Kidney (tissue), 14 donors: ENCODE data around the gene CFAP97D1. TPM values are rescaled to one million over a fixed set of nuclear protein-coding genes. Genes with fewer than 3 reads are reported as not detected.

ENCODE experiments used
- DNase-seq, 5 donors: peaks; one replicate each; pipeline ENCODE4 v3.0.0-alpha.2; 2013 to 2020
- FAIRE-seq: peaks from 2 replicates; lab custom pipeline; 2012; peaks lifted over from hg19 to GRCh38; lab: Jason Lieb, UNC
- H3K27ac ChIP-seq, 2 donors: one replicate each; pipeline ENCODE4 v1.7.0; 2013; ENCODE audit warnings: low read depth in 2 of 2, low read length in 2 of 2, inconsistent platforms in 1 of 2
- H3K27me3 ChIP-seq: one replicate; pipeline ENCODE4 v1.7.1; 2013; ENCODE audit warnings: low read length, inconsistent platforms; ENCODE audit not compliant: control insufficient read depth, insufficient read depth
- H3K36me3 ChIP-seq, 3 donors: one replicate each; pipeline versions ENCODE4 v1.7.0 to v1.7.1; 2013; ENCODE audit warnings: low read length in 3 of 3, control low read depth in 1 of 3, inconsistent platforms in 1 of 3; ENCODE audit not compliant: insufficient read depth in 3 of 3, control insufficient read depth in 2 of 3
- H3K4me1 ChIP-seq, 3 donors: one replicate each; pipeline versions ENCODE4 v1.7.0 to v1.7.1; 2013; ENCODE audit warnings: low read length in 3 of 3, inconsistent platforms in 1 of 3, low read depth in 1 of 3; ENCODE audit not compliant: control insufficient read depth in 2 of 3, insufficient read depth in 2 of 3
- H3K4me3 ChIP-seq, 3 donors: one replicate each; pipeline versions ENCODE4 v1.7.0 to v1.8.1; 2013; ENCODE audit warnings: low read length in 3 of 3, control low read depth in 1 of 3, inconsistent platforms in 1 of 3
- H3K9ac ChIP-seq, 3 donors: one replicate each; pipeline versions ENCODE4 v1.7.0 to v1.7.1; 2013; ENCODE audit warnings: low read length in 3 of 3, control low read depth in 1 of 3, inconsistent platforms in 1 of 3
- H3K9me3 ChIP-seq, 3 donors: one replicate each; pipeline versions ENCODE4 v1.7.0 to v1.7.1; 2013; ENCODE audit warnings: low read length in 3 of 3, control low read depth in 1 of 3, inconsistent platforms in 1 of 3; ENCODE audit not compliant: control insufficient read depth in 2 of 3, insufficient read depth in 1 of 3
- intact Hi-C: fragments of 100-400 bp; cut with DNase I; formaldehyde crosslinking; loops from one replicate; pipeline ENCODE4 v1.11.1; 2022
- polyA plus RNA-seq: library from polyadenylated mRNA; stranded (reverse); fragments of 350-450 nt; fragmentation: Illumina TruSeq; extraction: RNeasy Lipid Tissue Mini Kit (QIAGEN cat#74804); gene quantifications from one replicate; pipeline ENCODE4 v1.2.3, GENCODE V29; 2014; ENCODE audit warnings: low read depth, low replicate concordance; ENCODE audit not compliant: insufficient read depth
- total RNA-seq: library from RNA; stranded (reverse); fragmentation: NEBNext Ultra II Directional; extraction: Animal tissue kit (Norgen Biotek cat#: 25700); gene quantifications from one replicate; pipeline ENCODE4 v1.2.1, GENCODE V29; 2021
- TF ChIP-seq, protein P1 (sequence below): IDR thresholded peaks from 3 replicates; pipeline ENCODE4 v1.5.1; 2012; ENCODE audit warnings: mild to moderate bottlenecking, moderate library complexity, borderline replicate concordance; ENCODE audit not compliant: insufficient read depth; ENCODE audit errors: extremely low read depth
- donor health status: control.
- donor health status: control.
- donor health status: control.
- donor health status: control.
- donor health status: control.
- donor health status: DM: yes; HTN: yes; CAD: no.
- donor health status: Normal renal cell carcinoma (clear cell type).

The CFAP97D1 gene
- total and polyA plus RNA-seq, 2 donors from 2014 or later: not detected

DNA sequence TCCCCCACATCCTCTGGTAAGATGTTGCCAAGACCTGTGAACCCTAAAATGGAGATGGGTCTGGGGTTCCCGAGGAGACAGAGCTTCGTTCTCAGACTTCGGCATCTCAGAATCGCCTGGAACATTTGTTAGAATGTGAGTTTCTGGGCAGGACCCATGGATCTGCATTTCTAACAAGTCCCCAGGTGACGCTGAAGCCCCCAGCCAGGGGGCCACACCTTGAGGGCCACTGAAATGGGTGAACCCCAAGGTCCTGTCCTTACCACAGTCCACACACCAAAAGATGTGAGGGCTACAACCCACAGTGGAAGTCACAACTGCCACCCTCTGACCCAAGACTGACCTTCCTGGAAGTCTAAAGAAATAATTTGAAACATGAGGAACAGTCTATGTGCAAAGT, 38.7 kb downstream of the CFAP97D1 start:
- H3K27ac ChIP-seq: no peak overlapping the region
- no peak overlapping the region for H3K9ac ChIP-seq
- H3K4me3 ChIP-seq: no peak overlapping the region
- intact Hi-C loops: no loop called here
- FAIRE-seq (no peak), DNase-seq (no peak)
- no peaks in the 10 kb centered on the region for H3K27me3 ChIP-seq
- no peaks in the 10 kb centered on the region for H3K9me3 ChIP-seq
- TF ChIP-seq, protein P1, sequence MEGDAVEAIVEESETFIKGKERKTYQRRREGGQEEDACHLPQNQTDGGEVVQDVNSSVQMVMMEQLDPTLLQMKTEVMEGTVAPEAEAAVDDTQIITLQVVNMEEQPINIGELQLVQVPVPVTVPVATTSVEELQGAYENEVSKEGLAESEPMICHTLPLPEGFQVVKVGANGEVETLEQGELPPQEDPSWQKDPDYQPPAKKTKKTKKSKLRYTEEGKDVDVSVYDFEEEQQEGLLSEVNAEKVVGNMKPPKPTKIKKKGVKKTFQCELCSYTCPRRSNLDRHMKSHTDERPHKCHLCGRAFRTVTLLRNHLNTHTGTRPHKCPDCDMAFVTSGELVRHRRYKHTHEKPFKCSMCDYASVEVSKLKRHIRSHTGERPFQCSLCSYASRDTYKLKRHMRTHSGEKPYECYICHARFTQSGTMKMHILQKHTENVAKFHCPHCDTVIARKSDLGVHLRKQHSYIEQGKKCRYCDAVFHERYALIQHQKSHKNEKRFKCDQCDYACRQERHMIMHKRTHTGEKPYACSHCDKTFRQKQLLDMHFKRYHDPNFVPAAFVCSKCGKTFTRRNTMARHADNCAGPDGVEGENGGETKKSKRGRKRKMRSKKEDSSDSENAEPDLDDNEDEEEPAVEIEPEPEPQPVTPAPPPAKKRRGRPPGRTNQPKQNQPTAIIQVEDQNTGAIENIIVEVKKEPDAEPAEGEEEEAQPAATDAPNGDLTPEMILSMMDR: no peak
- H3K4me1 ChIP-seq: no peaks in the 10 kb centered on the region
- no peaks in the 10 kb centered on the region for H3K36me3 ChIP-seq

DNA sequence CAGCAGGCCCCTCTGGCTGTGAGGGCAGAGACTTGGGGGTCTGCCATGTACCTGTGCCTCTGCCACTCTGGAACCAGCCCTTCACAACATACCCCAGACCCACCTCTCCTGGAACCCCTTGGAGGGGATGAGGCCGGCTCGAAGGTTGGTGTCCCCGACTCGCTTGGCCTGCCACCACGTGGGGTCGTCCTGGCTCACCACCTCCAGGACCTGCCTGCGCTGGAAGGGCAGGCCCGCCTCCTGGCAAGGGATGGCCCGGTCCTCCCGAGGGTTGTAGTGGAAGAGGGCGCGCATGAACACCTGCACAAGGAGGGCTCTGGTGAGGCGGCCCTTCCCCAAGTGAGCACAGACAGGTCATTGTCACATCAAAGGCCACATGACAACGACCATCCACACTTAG, 40.5 kb downstream of the CFAP97D1 start:
- no peaks in the 10 kb centered on the region for H3K9me3 ChIP-seq
- TF ChIP-seq, protein P1: no peak
- no peaks in the 10 kb centered on the region for H3K27me3 ChIP-seq
- H3K4me1 ChIP-seq: no peaks in the 10 kb centered on the region
- H3K27ac ChIP-seq: no peak overlapping the region
- FAIRE-seq (no peak), DNase-seq (no peak)
- no peak overlapping the region for H3K4me3 ChIP-seq
- H3K36me3 ChIP-seq: no peaks in the 10 kb centered on the region
- no peak overlapping the region for H3K9ac ChIP-seq
- intact Hi-C loops: no loop called here

DNA sequence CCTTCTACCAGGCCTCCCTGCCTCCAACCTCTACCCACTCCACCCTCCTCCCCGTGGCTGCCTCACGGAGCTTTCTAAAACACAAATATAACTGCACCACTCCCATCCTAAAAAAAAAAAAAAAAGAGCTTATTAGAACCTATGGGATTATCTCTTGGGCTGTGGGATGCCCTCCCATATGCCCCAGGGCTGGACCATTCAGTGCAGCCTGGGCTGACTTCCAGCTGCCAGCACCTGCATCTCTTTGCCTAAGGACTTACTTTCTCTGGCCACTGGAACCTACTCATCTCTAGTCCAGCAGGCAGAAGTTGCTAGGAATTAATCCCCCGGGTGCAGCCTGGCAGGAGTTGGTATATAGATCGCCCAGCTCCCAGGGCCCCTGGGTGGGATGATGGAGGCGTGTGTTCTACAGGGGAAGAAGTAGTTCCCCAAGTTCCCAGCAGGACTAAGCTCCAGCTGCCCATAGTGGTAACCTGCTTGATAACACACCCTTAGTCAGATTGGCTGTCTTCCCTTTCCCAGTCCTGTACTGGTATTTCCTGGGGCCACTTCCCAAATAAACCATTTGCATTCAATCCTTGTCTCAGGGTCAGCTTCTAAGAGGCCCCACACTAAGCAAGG, 42.4 kb downstream of the CFAP97D1 start:
- intact Hi-C loops: no loop called here
- no peaks in the 10 kb centered on the region for H3K9me3 ChIP-seq
- H3K27ac ChIP-seq: peak overlapping the region in 1 of 2 donors; percentile 60
- no peaks in the 10 kb centered on the region for H3K27me3 ChIP-seq
- FAIRE-seq: no peak
- no peak for DNase-seq
- H3K4me1 ChIP-seq: no peaks in the 10 kb centered on the region
- H3K36me3 ChIP-seq: no peaks in the 10 kb centered on the region
- TF ChIP-seq, protein P1: no peak
- no peak overlapping the region for H3K9ac ChIP-seq
- H3K4me3 ChIP-seq: no peak overlapping the region
